WI38 (cell line): ENCODE measurements around the gene SLA2.
"Not testable (repeated sequence)": the region's sequence is repeated elsewhere in the genome, so short reads cannot be mapped to it uniquely, and the experiment has no call there.

Experiments
- H3K4me3 ChIP-seq: 2 replicates; pipeline ENCODE4 v1.5.1; 2011; ENCODE audit warnings: low read depth, mild to moderate bottlenecking, control low read depth, low read length
- TF ChIP-seq, protein P1 (sequence below): IDR thresholded peaks from 2 replicates; pipeline ENCODE4 v1.5.1; 2012; ENCODE audit warnings: low read depth, mild to moderate bottlenecking, control low read depth, low read length

The SLA2 gene

DNA sequence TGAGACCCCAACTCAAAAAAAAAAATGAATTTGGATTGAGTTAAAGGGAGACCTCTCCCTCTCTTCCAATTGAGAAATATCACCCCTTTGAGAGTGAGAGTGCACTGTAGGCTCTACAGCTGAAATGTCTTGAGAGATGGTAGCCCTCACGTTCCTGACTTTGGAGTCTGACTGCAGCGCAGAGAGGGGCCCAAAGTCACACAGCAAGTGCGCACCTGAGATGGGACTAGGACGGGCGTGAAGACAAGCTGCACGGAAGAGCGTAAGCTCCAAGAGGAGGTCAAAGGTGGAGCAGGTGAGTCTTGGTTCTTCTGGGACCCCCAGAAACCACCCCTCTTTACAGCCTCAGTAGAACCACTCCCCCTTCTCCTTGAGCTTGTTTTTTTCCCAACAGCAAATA is 643 bp downstream of the SLA2 start:
- no peak overlapping the region for H3K4me3 ChIP-seq
- TF ChIP-seq, protein P1, sequence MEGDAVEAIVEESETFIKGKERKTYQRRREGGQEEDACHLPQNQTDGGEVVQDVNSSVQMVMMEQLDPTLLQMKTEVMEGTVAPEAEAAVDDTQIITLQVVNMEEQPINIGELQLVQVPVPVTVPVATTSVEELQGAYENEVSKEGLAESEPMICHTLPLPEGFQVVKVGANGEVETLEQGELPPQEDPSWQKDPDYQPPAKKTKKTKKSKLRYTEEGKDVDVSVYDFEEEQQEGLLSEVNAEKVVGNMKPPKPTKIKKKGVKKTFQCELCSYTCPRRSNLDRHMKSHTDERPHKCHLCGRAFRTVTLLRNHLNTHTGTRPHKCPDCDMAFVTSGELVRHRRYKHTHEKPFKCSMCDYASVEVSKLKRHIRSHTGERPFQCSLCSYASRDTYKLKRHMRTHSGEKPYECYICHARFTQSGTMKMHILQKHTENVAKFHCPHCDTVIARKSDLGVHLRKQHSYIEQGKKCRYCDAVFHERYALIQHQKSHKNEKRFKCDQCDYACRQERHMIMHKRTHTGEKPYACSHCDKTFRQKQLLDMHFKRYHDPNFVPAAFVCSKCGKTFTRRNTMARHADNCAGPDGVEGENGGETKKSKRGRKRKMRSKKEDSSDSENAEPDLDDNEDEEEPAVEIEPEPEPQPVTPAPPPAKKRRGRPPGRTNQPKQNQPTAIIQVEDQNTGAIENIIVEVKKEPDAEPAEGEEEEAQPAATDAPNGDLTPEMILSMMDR = no peak

DNA sequence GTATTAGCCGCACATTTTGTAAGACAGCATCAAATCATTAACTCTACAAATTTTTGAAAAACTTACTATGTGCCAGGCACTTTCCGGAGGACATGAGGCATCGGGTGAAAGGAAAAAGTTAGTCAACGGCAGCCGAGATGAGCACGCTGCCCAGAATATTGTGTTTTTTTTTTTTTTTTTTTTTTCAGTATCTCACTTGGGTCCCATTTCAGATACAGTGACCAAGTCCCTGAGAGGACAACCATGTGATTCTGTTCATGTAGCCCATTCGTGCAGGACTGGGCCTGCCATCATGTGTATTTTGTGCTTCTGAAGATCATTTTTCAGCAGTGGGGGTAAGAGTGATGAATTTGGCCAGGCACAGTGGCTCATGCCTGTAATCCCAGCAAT is 1.3 kb downstream of the SLA2 start:
- no peak overlapping the region for H3K4me3 ChIP-seq
- TF ChIP-seq, protein P1 = no peak

DNA sequence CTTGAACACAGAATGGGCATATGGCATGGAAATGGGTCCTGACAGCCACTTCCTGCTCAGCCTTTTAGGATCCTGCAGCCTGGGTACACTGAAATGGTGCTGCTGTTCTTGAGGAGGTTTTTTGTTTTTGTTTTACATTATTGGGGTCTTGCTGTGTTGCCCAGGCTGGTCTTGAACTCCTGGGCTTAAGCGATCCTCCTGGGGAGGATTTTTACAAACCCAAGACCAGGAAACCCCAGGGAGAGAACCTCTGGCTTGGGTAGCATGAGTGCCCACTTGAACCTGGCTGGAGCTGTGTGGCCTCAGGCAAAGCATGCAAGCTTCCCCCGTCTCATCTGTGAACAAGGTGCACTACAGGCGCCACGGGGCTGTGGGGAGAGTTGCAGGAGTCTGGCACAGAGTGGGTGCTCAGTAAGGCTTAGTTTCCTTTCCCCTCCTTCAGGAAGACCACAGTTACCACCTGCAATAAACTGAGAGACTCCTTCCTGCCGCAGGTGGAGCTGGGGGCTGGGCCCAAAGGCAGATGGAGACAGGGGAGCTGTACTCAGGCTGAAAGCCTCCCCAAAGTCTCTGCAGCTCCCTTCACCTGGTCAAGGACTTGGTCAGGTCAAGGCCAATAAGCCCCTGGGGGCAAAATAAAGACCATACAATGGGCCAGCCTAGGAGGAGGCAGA is 1.8 kb downstream of the SLA2 start:
- TF ChIP-seq, protein P1 = no peak
- no peak overlapping the region for H3K4me3 ChIP-seq

DNA sequence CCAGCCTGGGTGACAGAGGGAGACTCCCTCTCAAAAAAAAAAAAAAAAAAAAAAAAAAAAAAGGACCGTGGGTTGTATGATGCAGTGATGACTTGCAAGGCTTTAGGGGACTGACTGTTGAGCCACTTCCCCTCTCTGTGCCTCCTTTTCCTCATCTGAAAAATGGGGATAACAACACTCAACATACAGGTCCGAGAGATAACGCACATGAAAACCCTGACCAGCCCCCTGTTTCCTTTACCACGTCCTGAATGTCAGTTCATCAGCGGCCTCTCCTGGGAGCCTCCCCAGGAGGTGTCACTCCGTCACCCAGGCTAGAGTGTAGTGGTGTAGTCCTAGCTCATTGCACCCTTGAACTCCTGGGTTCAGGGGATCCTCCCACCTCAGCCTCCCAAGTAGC is 3.9 kb downstream of the SLA2 start:
- TF ChIP-seq, protein P1 = no peak
- H3K4me3 ChIP-seq = no peak overlapping the region

DNA sequence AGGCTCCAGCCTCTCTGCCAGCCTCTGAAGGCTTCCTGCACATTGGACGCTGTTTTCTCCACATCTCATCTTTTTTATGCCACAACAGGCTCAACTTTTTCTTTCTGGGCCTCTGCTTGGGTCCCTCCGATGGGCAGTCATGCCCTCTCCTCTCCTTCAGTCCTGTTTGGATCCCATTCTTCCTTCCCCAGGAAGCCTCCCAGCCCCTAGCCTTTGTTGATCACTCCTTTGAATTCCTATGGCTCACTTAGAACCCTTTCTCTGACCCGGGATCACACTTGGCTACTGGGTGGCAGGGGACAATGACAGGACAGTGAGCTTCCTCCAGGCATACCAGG is 4.5 kb downstream of the SLA2 start:
- TF ChIP-seq, protein P1 = no peak
- no peak overlapping the region for H3K4me3 ChIP-seq

DNA sequence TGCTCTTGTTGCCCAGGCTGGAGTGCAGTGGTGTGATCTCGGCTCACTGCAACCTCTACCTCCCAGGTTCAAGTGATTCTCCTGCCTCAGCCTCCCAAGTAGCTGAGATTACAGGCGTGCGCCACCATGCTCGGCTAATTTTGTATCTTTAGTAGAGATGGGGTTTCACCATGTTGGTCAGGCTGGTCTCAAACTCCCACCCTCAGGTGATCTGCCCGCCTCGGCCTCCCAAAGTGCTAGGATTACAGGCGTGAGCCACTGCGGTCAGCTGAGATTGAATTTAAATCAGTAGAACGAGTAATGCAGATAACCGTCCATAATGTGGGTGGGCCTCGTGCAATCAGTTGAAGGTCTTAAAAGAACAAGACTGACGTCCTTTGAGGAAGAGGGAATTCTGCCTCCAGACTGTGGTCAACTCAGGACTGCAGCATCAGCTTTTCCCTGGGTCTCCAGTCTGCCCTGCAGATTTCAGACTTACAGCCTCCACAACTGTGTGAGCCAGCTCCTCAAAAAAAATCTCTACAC is 7.1 kb downstream of the SLA2 start:
- H3K4me3 ChIP-seq = not testable (repeated sequence)

DNA sequence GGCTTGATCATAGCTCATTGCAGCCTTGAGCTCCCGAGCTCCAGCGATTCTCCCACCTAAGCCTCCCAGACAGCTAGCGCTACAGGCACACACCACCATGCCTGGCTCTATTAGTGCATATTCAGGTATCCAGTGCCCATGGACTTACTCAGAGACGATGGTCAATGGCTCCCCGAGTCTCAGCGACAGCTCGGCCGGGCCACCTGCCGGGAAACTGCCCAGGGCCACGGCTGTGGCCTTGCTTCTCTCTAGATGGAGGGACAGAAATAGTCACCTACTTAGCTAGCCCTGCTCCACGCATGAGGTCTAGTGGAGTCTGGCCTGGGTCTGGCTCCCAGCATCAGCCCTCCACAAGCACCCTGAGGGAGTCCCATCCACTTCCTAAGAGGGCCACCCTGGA is 11.7 kb downstream of the SLA2 start:
- no peak overlapping the region for H3K4me3 ChIP-seq
- TF ChIP-seq, protein P1 = no peak

DNA sequence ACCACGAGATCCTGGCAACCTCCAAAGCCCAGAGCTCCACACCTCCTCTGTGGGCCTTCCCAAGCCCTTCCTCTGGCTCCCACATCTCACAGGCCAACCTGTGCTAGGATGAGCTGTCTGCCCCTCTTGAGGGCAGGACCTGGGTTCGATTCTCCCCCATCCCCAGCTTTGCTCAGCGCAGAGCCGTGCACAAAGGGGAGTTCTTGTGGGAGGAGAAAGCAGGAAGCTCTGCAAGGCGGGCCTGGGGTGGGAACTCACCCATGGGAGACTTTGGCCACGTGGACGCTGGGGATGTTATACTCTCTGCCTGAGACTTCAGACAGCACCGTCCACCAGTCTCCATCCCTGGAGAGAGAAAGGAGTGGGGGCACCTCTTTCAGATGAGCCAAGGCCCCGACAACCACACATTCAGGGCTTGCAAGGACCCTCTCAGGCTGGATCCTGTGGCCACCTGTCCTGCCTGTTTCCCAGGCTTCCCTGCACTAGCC is 12.7 kb downstream of the SLA2 start:
- H3K4me3 ChIP-seq = no peak overlapping the region

More for the DNA sequence above, 12.7 kb downstream of the SLA2 start:
- TF ChIP-seq, protein P1 = no peak
